HepG2 (cell line): ENCODE data around the gene RAB6A. TPM values are rescaled to one million over a fixed set of nuclear protein-coding genes. Genes with fewer than 3 reads are reported as not detected.
A peak's percentile ranks its signal among the peaks of the same experiment; 100 is the strongest.

Source experiments
- ATF7 ChIP-seq, 2 experiments: fragments of 450-650 bp in 1 of 2; sonication (generic) in 1 of 2; formaldehyde crosslinking in 1 of 2; IDR thresholded peaks; 2 replicates each; pipeline versions ENCODE4 v1.4.0 to v1.6.1; 2016 to 2020; ENCODE audit warnings: antibody characterized with exemption in 1 of 2, mild to moderate bottlenecking in 1 of 2, missing genetic modification reagents in 1 of 2
- FOXA3 ChIP-seq: IDR thresholded peaks from 2 replicates; pipeline ENCODE4 v1.6.1; 2016; ENCODE audit warnings: missing genetic modification reagents, missing compliant biosample characterization
- KDM5A ChIP-seq: fragments of 200-600 bp; sonication (generic); IDR thresholded peaks from 2 replicates; pipeline ENCODE4 v1.7.0; 2018; ENCODE audit warnings: antibody characterized with exemption, mild to moderate bottlenecking, low read length, borderline replicate concordance
- MAX ChIP-seq: IDR thresholded peaks from 2 replicates; pipeline ENCODE4 v1.6.1; 2012; ENCODE audit warnings: inconsistent platforms
- MIXL1 ChIP-seq: IDR thresholded peaks from 2 replicates; pipeline ENCODE4 v1.6.1; 2016
- MYNN ChIP-seq: sonication (generic); formaldehyde crosslinking; IDR thresholded peaks from 2 replicates; pipeline ENCODE4 v1.4.0; 2020; ENCODE audit warnings: mild to moderate bottlenecking, low read depth, missing genetic modification reagents
- RXRA ChIP-seq: sonication (generic); formaldehyde crosslinking; IDR thresholded peaks from 2 replicates; pipeline ENCODE4 v1.5.1; 2020; ENCODE audit warnings: missing genetic modification reagents
- SOX13 ChIP-seq, 3 experiments: fragments of 450-650 bp in 1 of 3; sonication (generic) in 1 of 3; formaldehyde crosslinking in 1 of 3; IDR thresholded peaks in 2 of 3; conservative IDR thresholded peaks in 1 of 3; 2 replicates each; pipeline versions ENCODE4 v1.5.0 to v1.6.1; 2016 to 2020; ENCODE audit warnings: antibody characterized with exemption in 1 of 3, mild to moderate bottlenecking in 1 of 3, missing compliant biosample characterization in 1 of 3, missing genetic modification reagents in 1 of 3, moderate library complexity in 1 of 3
- TFAP4 ChIP-seq: sonication (generic); IDR thresholded peaks from 2 replicates; pipeline ENCODE4 v1.6.1; 2016; ENCODE audit warnings: low read depth, borderline replicate concordance
- TSC22D2 ChIP-seq: sonication (generic); formaldehyde crosslinking; IDR thresholded peaks from 2 replicates; pipeline ENCODE4 v1.5.1; 2020; ENCODE audit warnings: missing genetic modification reagents, mild to moderate bottlenecking, borderline replicate concordance
- ZFAT ChIP-seq: sonication (generic); formaldehyde crosslinking; conservative IDR thresholded peaks from 2 replicates; pipeline ENCODE4 v1.8.1; 2023; ENCODE audit warnings: missing genetic modification reagents, inconsistent platforms
- ZGPAT ChIP-seq: IDR thresholded peaks from 2 replicates; pipeline ENCODE4 v1.6.1; 2016; ENCODE audit warnings: mild to moderate bottlenecking
- ZNF232 ChIP-seq: sonication (generic); formaldehyde crosslinking; IDR thresholded peaks from 2 replicates; pipeline ENCODE4 v1.4.0; 2020; ENCODE audit warnings: missing genetic modification reagents, borderline replicate concordance
- ZNF235 ChIP-seq: sonication (generic); formaldehyde crosslinking; IDR thresholded peaks from 2 replicates; pipeline ENCODE4 v1.8.1; 2023; ENCODE audit warnings: mild to moderate bottlenecking, missing genetic modification reagents, borderline replicate concordance
- ZNF318 ChIP-seq: sonication (generic); formaldehyde crosslinking; IDR thresholded peaks from 2 replicates; pipeline ENCODE4 v1.4.0; 2020; ENCODE audit warnings: mild to moderate bottlenecking, missing genetic modification reagents
- ZNF33B ChIP-seq: sonication (generic); formaldehyde crosslinking; IDR thresholded peaks from 2 replicates; pipeline ENCODE4 v1.5.1; 2020; ENCODE audit warnings: mild to moderate bottlenecking, missing genetic modification reagents
- ZNF564 ChIP-seq: sonication (generic); formaldehyde crosslinking; IDR thresholded peaks from 2 replicates; pipeline ENCODE4 v1.8.1; 2023; ENCODE audit warnings: mild to moderate bottlenecking, missing genetic modification reagents
- ZNF883 ChIP-seq: sonication (generic); formaldehyde crosslinking; IDR thresholded peaks from 2 replicates; pipeline ENCODE4 v1.5.1; 2020; ENCODE audit warnings: mild to moderate bottlenecking, missing genetic modification reagents; ENCODE audit errors: not compliant biosample characterization
- polyA plus RNA-seq, 8 experiments: library from polyadenylated mRNA; depleted of rRNA in 3 of 8; stranded (reverse) in 7 of 8; unstranded in 1 of 8; fragments of >200 nt; fragmentation: Illumina TruSeq in 4 of 8; extraction: Trizol in 4 of 8; gene quantifications; 2 replicates each; pipeline versions ENCODE4 v1.2.1 to v1.2.3, GENCODE V29; 2011 to 2016; ENCODE audit warnings: low read depth in 4 of 8, missing spikeins in 1 of 8, mixed read lengths in 1 of 8; ENCODE audit not compliant: insufficient read depth in 1 of 8
- total RNA-seq, 5 experiments: library from RNA; depleted of rRNA; stranded (reverse); fragments of >200 nt; fragmentation: Illumina TruSeq; extraction: Trizol; gene quantifications; 2 replicates each; pipeline ENCODE4 v1.2.3, GENCODE V29; 2016; ENCODE audit warnings: low read depth in 1 of 5

Gene RAB6A
- total and polyA plus RNA-seq, 2 of the 13 experiments (the other 11 are each of a cell fraction or from before 2014, with no cell fraction given) = 74.3 to 121 TPM

- TF ChIP-seq ZNF318 (CRISPR knock-in tag) = no peak
- peak; percentile 94 for TF ChIP-seq TFAP4
- TF ChIP-seq MIXL1 (CRISPR knock-in tag) = peak; percentile 28
- TF ChIP-seq RXRA = peak; percentile 70
- TF ChIP-seq ZNF33B = no peak
- peak; percentile 89 for TF ChIP-seq ATF7 (IDR thresholded peaks at IDR 0.05)
- peak; percentile 93 for TF ChIP-seq ATF7 (CRISPR knock-in tag; IDR thresholded peaks at IDR 0.05)
- TF ChIP-seq ZNF883 (CRISPR knock-in tag) = peak; percentile 21
- peak; percentile 49; the same call in 1 of the 2 replicates for TF ChIP-seq KDM5A
- TF ChIP-seq ZGPAT (CRISPR knock-in tag) = peak; percentile 61; the same call in 1 of the 2 replicates
- no peak for TF ChIP-seq MYNN (CRISPR knock-in tag)
- TF ChIP-seq SOX13 (IDR thresholded peaks at IDR 0.05) = no peak
- TF ChIP-seq SOX13 (CRISPR knock-in tag; conservative IDR thresholded peaks at IDR 0.05 in 1 of 2, IDR thresholded peaks at IDR 0.05 in 1 of 2) = no peak; a peak in 1 of 4 replicates
- TF ChIP-seq ZNF232 (CRISPR knock-in tag) = no peak
- TF ChIP-seq MAX = peak; percentile 89
- TF ChIP-seq ZNF564 (CRISPR knock-in tag) = no peak
- peak; percentile 36; the same call in 1 of the 2 replicates for TF ChIP-seq FOXA3 (CRISPR knock-in tag)
- no peak for TF ChIP-seq ZNF235
- TF ChIP-seq TSC22D2 = no peak; the same call in 1 of the 2 replicates
- TF ChIP-seq ZFAT = no peak
Observed at GRCh38 chr11:73779084-73779902, 18.4 kb upstream of the RAB6A start (continued).
